Urinary bladder (tissue), 4 donors: ENCODE measurements around the gene OR10C1. TPM values are rescaled to one million over a fixed set of nuclear protein-coding genes. Genes with fewer than 3 reads are reported as not detected.
"Not testable (repeated sequence)": the region's sequence is repeated elsewhere in the genome, so short reads cannot be mapped to it uniquely, and the experiment has no call there.

ENCODE experiments used
- DNase-seq: peaks from one replicate; pipeline ENCODE4 v3.0.0-alpha.2; 2015; ENCODE audit errors: extremely low spot score
- H3K27ac ChIP-seq: one replicate; pipeline ENCODE4 v1.5.1; 2013; ENCODE audit warnings: low read depth, mild to moderate bottlenecking, moderate library complexity
- H3K36me3 ChIP-seq: one replicate; pipeline ENCODE4 v1.6.1; 2013; ENCODE audit warnings: mild to moderate bottlenecking, moderate library complexity; ENCODE audit not compliant: insufficient read depth
- H3K4me1 ChIP-seq: one replicate; pipeline ENCODE4 v1.6.1; 2013; ENCODE audit warnings: mild to moderate bottlenecking, moderate library complexity; ENCODE audit not compliant: insufficient read depth
- H3K4me3 ChIP-seq: one replicate; pipeline ENCODE4 v1.5.1; 2013; ENCODE audit warnings: low read depth, low read length
- WGBS: extraction: QIAGEN DNeasy Blood & Tissue Kit; methylation state at CpG from one replicate; pipeline ENCODE4 v1.1.7; 2013; 5-methylcytosine and 5-hydroxymethylcytosine counted together
- polyA plus RNA-seq: library from polyadenylated mRNA; stranded (reverse); fragments of 200-250 nt; gene quantifications from one replicate; pipeline ENCODE4 v1.2.3, GENCODE V29; 2013
- total RNA-seq: library from RNA; depleted of rRNA; stranded (reverse); fragments of >200 nt; gene quantifications from one replicate; pipeline ENCODE4 v1.2.3, GENCODE V29; 2014
- donor health status: healthy with polysubstance abuse.
- donor health status: healthy.

Gene OR10C1, protein sequence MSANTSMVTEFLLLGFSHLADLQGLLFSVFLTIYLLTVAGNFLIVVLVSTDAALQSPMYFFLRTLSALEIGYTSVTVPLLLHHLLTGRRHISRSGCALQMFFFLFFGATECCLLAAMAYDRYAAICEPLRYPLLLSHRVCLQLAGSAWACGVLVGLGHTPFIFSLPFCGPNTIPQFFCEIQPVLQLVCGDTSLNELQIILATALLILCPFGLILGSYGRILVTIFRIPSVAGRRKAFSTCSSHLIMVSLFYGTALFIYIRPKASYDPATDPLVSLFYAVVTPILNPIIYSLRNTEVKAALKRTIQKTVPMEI
- total RNA-seq (not detected), polyA plus RNA-seq (not detected)

DNA sequence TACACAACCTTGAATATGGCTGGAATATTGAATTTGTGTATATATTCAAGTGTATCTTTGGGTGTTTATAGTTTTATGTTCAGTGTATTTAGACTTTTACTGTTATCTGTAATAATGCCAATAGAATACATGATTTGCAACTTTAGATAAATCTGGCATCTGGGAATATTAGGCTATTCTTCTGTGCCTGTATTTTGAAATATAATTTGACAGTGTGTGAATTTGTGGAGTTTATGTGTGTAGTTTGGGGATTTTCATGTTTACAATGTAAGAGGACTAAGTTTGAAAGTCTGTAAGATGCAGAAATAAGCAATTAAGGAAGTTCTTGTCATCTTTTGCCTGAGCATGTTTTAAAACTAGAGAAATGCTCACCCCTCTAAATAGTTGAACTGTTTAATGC lies at the start of gene OR10C1:
OR10C1 (plus strand) TSS at position 301 of the 400 bp plus-strand sequence. CDS start 710 bp downstream, outside the sequence.
- DNase-seq = no peak
- Histone ChIP-seq H3K27ac (no peak within 1 kb of the TSS), H3K36me3 (no peaks in the 10 kb centered on the region), H3K4me3 (no peak within 1 kb of the TSS), H3K4me1 (no peaks in the 10 kb centered on the region)

- Histone ChIP-seq H3K4me1 (no peaks in the 10 kb centered on the region), H3K27ac (no peak within 1 kb of the TSS), H3K4me3 (no peak within 1 kb of the TSS), H3K36me3 (no peaks in the 10 kb centered on the region)
- DNase-seq = no peak
Measured at GRCh38 chr6:29395331-29395730, 43.8 kb upstream of the OR10C1 start, which contains the start of gene OR12D2. Gene OR12D2 (plus strand): TSS chr6:29395631. CDS start chr6:29396700, 1,069 bp downstream.

GRCh38 chr6:29399525-29399924 lies 39.6 kb upstream of the OR10C1 start:
- no peak for DNase-seq
- Histone ChIP-seq H3K27ac (no peak overlapping the region), H3K4me1 (no peaks in the 10 kb centered on the region), H3K36me3 (no peaks in the 10 kb centered on the region), H3K4me3 (no peak overlapping the region)
- WGBS = 52% methylated on average over 2 of the region's 2 CpGs

DNA sequence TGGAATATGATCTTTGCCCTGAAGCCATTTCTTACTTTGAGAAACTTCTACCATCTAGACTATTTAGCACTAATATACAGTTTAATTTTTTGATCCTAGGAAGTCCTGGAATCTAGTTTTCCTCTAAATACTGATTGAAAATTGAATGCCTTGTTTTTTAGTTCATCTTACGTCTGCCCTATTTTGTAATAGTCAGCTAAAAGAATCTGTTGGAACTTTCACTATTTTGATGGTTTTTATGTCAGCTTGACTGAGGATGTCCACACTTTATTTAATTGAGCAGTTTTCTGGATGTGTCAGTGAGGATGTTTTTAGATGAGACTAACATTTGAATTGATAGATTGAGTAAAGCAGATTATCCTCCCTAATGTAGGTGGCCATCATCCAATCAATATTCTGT lies 35.3 kb upstream of the OR10C1 start:
- H3K27ac ChIP-seq = no peak overlapping the region
- WGBS = 43% methylated on average over 1 of the region's 1 CpG
- H3K4me1 ChIP-seq = no peaks in the 10 kb centered on the region
- DNase-seq = no peak
- no peaks in the 10 kb centered on the region for H3K36me3 ChIP-seq
- no peak overlapping the region for H3K4me3 ChIP-seq

- Histone ChIP-seq H3K36me3 (no peaks in the 10 kb centered on the region), H3K4me3 (no peak within 1 kb of the TSS), H3K27ac (no peak within 1 kb of the TSS), H3K4me1 (no peaks in the 10 kb centered on the region)
- DNase-seq = no peak
Measured at GRCh38 chr6:29414588-29414987, 24.5 kb upstream of the OR10C1 start, which contains the start of gene OR12D1. Gene OR12D1 (plus strand): TSS chr6:29414928.

DNA sequence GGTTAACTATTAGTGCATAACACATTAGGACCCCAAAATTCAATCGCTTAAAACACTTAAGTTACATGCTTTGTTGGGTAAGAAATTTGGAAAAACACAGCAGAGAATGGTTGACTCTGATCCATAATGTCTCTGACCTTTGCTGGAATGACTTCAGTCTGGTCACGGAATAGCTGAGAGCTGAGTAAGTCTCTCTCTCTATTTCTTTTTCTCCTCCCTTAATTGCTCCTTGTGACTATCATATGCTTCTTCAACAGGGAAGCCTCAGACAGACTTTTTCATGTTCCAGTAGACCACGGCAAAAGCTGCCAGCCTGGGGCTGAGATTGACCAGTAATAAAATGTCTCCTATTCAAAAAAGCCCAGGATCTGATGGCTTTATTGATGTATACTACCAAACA lies 19.6 kb upstream of the OR10C1 start:
- H3K4me1 ChIP-seq = no peaks in the 10 kb centered on the region
- H3K36me3 ChIP-seq = no peaks in the 10 kb centered on the region
- WGBS = 60% methylated on average over 3 of the region's 3 CpGs
- no peak overlapping the region for H3K27ac ChIP-seq
- no peak overlapping the region for H3K4me3 ChIP-seq
- DNase-seq = no peak

GRCh38 chr6:29424168-29424567 lies 14.9 kb upstream of the OR10C1 start:
- no peak for DNase-seq
- Histone ChIP-seq H3K27ac (no peak overlapping the region), H3K36me3 (no peaks in the 10 kb centered on the region), H3K4me1 (no peaks in the 10 kb centered on the region), H3K4me3 (no peak overlapping the region)
- WGBS = 91% methylated on average over 2 of the region's 2 CpGs

- Histone ChIP-seq H3K36me3 (no peaks in the 10 kb centered on the region), H3K4me3 (no peak overlapping the region), H3K4me1 (no peaks in the 10 kb centered on the region), H3K27ac (no peak overlapping the region)
- 29% methylated on average over 2 of the region's 2 CpGs for WGBS
- no peak for DNase-seq
Measured at GRCh38 chr6:29424575-29424974, 14.5 kb upstream of the OR10C1 start.

- Histone ChIP-seq H3K4me3 (no peak overlapping the region), H3K36me3 (no peaks in the 10 kb centered on the region), H3K4me1 (no peaks in the 10 kb centered on the region), H3K27ac (no peak overlapping the region)
- no peak for DNase-seq
- 48% methylated on average over 1 of the region's 1 CpG for WGBS
Measured at GRCh38 chr6:29425075-29425474, 14.0 kb upstream of the OR10C1 start.

- H3K27ac ChIP-seq = no peak overlapping the region
- no peaks in the 10 kb centered on the region for H3K36me3 ChIP-seq
- no peak for DNase-seq
- no peaks in the 10 kb centered on the region for H3K4me1 ChIP-seq
- WGBS = 79% methylated on average over 3 of the region's 3 CpGs
- no peak overlapping the region for H3K4me3 ChIP-seq
Measured at GRCh38 chr6:29426654-29427053, 12.5 kb upstream of the OR10C1 start.

GRCh38 chr6:29436730-29437129 lies 2.4 kb upstream of the OR10C1 start:
- not testable (repeated sequence) for H3K36me3 ChIP-seq, DNase-seq, H3K27ac ChIP-seq, H3K4me1 ChIP-seq, H3K4me3 ChIP-seq
- WGBS = 74% methylated on average over 18 of the region's 18 CpGs

- no peak overlapping the region for H3K27ac ChIP-seq
- H3K36me3 ChIP-seq = no peaks in the 10 kb centered on the region
- DNase-seq = no peak
- WGBS = 61% methylated on average over 1 of the region's 1 CpG
- no peaks in the 10 kb centered on the region for H3K4me1 ChIP-seq
- no peak overlapping the region for H3K4me3 ChIP-seq
Measured at GRCh38 chr6:29442719-29443118, 3.6 kb downstream of the OR10C1 start.

DNA sequence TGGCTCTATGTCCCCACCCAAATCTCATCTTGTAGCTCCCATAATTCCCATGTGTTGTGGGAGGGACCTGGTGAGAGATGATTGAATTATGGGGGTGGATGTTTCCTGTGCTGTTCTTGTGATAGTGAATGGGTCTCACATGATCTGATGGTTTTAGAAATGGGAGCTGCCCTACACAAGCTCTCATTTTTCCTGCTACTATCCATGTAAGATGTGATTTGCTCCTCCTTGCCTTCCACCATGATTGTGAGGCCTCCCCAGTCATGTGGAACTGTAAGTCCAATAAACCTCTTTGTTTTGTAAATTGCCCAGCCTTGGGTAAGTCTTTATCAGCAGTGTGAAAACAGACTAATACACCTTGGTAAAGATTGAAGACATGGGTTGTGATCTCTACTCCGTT lies 4.9 kb downstream of the OR10C1 start:
- not testable (repeated sequence) for H3K27ac ChIP-seq, DNase-seq, H3K4me1 ChIP-seq, H3K4me3 ChIP-seq, H3K36me3 ChIP-seq
- WGBS = 75% methylated on average over 1 of the region's 1 CpG

DNA sequence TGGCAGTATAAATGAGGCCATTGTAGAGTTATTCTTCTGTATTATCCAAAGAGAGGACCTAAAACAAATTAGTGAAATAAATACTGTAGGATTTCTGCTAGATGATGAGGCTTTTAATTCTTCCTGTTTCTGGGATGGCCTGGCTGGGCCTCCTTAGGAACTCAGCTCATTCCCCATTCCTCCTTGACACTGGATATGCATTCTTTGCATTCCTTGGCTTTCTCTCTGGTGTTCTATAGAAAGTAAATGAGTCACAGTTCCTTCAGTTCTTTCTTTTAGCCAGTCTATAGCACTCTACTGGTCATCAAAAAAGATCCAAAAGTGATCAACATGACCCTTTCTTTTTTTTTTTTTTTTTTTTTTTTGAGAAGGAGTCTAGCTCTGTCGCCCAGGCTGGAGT lies 8.6 kb downstream of the OR10C1 start:
- Histone ChIP-seq H3K4me1 (no peaks in the 10 kb centered on the region), H3K27ac (no peak overlapping the region), H3K36me3 (no peaks in the 10 kb centered on the region), H3K4me3 (no peak overlapping the region)
- WGBS = 80% methylated on average over 1 of the region's 1 CpG
- no peak for DNase-seq
